GM12874 (cell line): Measurements from ENCODE around the gene E2F7.

Experiments
- CTCF ChIP-seq: IDR thresholded peaks from 2 replicates; pipeline ENCODE4 v1.5.1; 2011; ENCODE audit warnings: low read depth, mild to moderate bottlenecking, control low read depth, low read length, moderate library complexity; ENCODE audit not compliant: insufficient read depth

Gene E2F7

DNA sequence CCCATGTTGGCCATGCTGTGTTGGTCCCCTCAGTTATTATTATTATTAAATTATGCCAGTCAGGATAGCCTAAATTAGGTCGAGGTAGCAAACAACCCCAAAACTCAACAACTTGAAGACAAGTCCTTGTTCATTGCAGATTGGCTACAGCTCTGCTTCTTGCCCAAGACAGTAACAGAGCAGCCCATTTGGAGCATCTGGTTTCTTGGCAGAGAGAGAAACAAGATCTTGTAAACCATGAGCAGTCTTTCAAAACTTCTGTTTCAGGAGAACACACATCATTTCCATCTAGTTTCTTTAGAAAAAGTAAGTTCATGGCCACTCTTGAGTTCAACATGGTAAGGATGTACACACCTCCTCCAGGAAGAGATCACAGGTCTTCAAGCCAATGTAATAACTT, 52.3 kb downstream of the E2F7 start:
- no peak for TF ChIP-seq CTCF

- peak; percentile 79 for TF ChIP-seq CTCF
These were observed 54.4 kb downstream of the E2F7 start for GRCh38 chr12:77010691-77011548.

GRCh38 chr12:77007476-77007875, 57.9 kb downstream of the E2F7 start:
- no peak for TF ChIP-seq CTCF

- no peak for TF ChIP-seq CTCF
These were observed 59.7 kb downstream of the E2F7 start for GRCh38 chr12:77005611-77006098.

DNA sequence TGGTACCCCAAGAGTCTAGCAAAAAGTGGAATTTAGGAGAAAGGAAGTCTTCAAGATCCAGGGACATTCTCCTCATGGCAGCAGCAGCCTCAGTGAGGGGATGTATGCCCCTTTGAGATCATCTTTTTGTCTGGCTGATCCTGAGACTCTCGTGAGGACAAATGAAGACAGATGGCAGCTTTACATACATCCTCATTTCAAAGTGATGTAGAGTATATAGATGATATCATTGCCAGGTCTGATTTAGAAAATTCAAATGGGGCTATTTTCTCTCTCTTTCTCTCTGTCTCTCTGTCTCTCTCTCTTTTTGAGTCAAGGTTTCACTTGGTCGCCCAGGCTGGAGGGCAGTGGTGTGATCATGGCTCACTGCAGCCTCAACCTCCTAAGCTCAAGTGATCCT, 61.5 kb downstream of the E2F7 start:
- TF ChIP-seq CTCF, result no peak

DNA sequence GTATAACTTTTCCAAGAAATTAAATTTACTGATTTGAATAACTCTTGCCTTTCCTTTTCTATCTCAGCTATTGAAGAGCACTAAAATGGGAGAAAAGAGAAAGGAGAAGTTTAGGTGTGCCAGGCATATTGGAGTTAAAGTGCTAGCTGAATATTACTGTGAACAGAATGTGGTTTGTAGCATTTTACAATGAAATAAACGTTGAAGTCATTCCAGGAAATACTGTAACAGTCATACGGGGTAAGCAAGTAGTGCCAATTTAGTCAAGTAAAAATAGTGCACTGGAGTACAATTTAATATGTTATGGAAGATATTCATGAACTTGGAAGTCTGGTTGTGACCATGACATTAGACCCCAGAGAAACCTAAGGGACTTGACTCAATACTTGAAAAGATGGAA, 62.1 kb downstream of the E2F7 start:
- TF ChIP-seq CTCF, result no peak

DNA sequence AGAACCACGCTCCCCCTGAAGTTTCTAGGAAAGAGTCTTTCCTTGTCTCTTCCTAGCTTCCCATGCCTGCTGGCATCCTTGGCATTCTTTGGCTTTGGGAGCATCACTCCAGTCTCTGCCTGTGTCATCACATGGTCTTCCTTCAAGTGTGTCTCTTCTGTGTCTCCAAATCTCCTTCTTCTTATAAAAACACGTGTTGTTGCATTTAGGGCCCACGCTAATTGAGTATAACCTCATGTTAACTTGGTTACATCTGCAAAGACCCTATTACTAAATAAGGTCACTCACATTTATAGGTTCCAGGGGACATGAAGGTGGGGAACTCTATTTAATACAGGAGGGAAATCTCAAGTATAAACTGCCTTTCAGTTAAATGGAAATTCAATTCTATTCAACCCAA, 63.0 kb downstream of the E2F7 start:
- TF ChIP-seq CTCF, result no peak
